SU-DHL-6 (cell line): ENCODE results near the gene CDC123.

Source experiments
- H2AFZ ChIP-seq: fragments of 200-600 bp; sonication (generic); 2 replicates; pipeline ENCODE4 v1.6.1; 2014; ENCODE audit warnings: low read depth, mild to moderate bottlenecking, moderate library complexity, mixed read lengths, antibody characterized with exemption, low read length; ENCODE audit not compliant: severe bottlenecking
- H3F3A ChIP-seq: fragments of 200-600 bp; shearing (Covaris generic); 2 replicates; pipeline ENCODE4 v1.6.0; 2016; ENCODE audit warnings: antibody characterized with exemption, mild to moderate bottlenecking; ENCODE audit not compliant: insufficient read depth
- H3K27ac ChIP-seq: fragments of 200-600 bp; sonication (generic); 2 replicates; pipeline ENCODE4 v1.5.1; 2016; ENCODE audit warnings: low read depth, mild to moderate bottlenecking, low read length, moderate library complexity, mixed read lengths
- H3K27me3 ChIP-seq: fragments of 200-600 bp; sonication (generic), shearing (Covaris generic); 2 replicates; pipeline ENCODE4 v1.6.0; 2014; ENCODE audit warnings: mild to moderate bottlenecking, low read length
- H3K36me3 ChIP-seq: fragments of 200-600 bp; sonication (generic); 2 replicates; pipeline ENCODE4 v1.6.1; 2014; ENCODE audit warnings: mild to moderate bottlenecking, low read length, mixed read lengths
- H3K4me2 ChIP-seq: fragments of 300-600, 200-600 bp; shearing (Covaris generic), sonication (generic); 2 replicates; pipeline ENCODE4 v1.6.0; 2014; ENCODE audit warnings: low read length, low read depth, mild to moderate bottlenecking; ENCODE audit not compliant: poor library complexity, severe bottlenecking
- H3K4me3 ChIP-seq: fragments of 200-600 bp; sonication (generic); 2 replicates; pipeline ENCODE4 v1.5.1; 2014; ENCODE audit warnings: antibody characterized with exemption, low read length, mild to moderate bottlenecking, mixed read lengths; ENCODE audit not compliant: insufficient read depth, poor library complexity, severe bottlenecking
- H3K79me2 ChIP-seq: fragments of 200-600 bp; sonication (generic); 2 replicates; pipeline ENCODE4 v1.6.1; 2014; ENCODE audit warnings: mild to moderate bottlenecking, low read length, moderate library complexity; ENCODE audit not compliant: insufficient read depth
- H3K9ac ChIP-seq: fragments of 200-600 bp; sonication (generic); 2 replicates; pipeline ENCODE4 v1.7.0; 2014; ENCODE audit warnings: mild to moderate bottlenecking, low read length
- H3K9me2 ChIP-seq: fragments of 200-600 bp; sonication (generic); replicated peaks from 2 replicates; pipeline ENCODE4 v1.6.1; 2014; ENCODE audit warnings: low read length; ENCODE audit not compliant: insufficient read depth
- H3K9me3 ChIP-seq: fragments of 200-600 bp; sonication (generic); 2 replicates; pipeline ENCODE4 v1.6.1; 2014; ENCODE audit warnings: low read length, mixed read lengths; ENCODE audit not compliant: insufficient read depth
- H4K20me1 ChIP-seq: fragments of 200-600 bp; sonication (generic); 2 replicates; pipeline ENCODE4 v1.6.1; 2014; ENCODE audit warnings: low read depth, mild to moderate bottlenecking, antibody characterized with exemption, low read length, moderate library complexity, mixed read lengths
- EZH2phosphoT487 ChIP-seq: fragments of 200-600 bp; sonication (generic), shearing (Covaris generic); conservative IDR thresholded peaks from 2 replicates; pipeline ENCODE4 v1.6.1; 2018; ENCODE audit warnings: mild to moderate bottlenecking, antibody characterized with exemption, low read length, moderate library complexity, mixed read lengths
- TF ChIP-seq, protein P1 (sequence below): fragments of 200-600 bp; sonication (generic); IDR thresholded peaks from one replicate; pipeline ENCODE4 v1.5.1; 2017; ENCODE audit warnings: antibody characterized with exemption, mild to moderate bottlenecking, low read length, moderate library complexity; ENCODE audit not compliant: insufficient read depth, poor library complexity, severe bottlenecking

CDC123 gene

DNA sequence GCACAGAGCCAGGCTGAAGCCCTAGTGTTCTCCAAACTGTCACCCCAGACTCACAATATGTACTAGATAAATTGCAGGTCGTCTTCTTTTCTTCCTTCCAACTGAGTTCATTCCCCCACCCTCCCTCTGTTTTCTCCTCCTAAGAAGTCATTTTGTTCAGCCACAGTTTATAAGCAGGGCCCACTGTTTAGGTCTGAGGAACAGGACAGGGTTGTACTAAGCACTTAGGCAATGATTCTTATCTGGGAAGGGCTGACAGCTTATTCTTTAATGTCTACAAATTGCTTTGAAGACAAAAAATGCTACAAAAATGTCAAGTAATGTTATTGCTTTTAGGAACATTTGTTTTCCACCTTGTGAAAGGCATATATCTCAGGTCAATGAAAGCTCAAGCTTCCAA is 59.1 kb downstream of the CDC123 start:
- peaks cover 3% of the 10 kb centered on the region for H3F3A ChIP-seq
- peaks cover 2% of the 10 kb centered on the region; the same call in 1 of the 2 replicates for H3K36me3 ChIP-seq
- H2AFZ ChIP-seq = no peak overlapping the region
- TF ChIP-seq EZH2phosphoT487 = no peak
- TF ChIP-seq, protein P1, sequence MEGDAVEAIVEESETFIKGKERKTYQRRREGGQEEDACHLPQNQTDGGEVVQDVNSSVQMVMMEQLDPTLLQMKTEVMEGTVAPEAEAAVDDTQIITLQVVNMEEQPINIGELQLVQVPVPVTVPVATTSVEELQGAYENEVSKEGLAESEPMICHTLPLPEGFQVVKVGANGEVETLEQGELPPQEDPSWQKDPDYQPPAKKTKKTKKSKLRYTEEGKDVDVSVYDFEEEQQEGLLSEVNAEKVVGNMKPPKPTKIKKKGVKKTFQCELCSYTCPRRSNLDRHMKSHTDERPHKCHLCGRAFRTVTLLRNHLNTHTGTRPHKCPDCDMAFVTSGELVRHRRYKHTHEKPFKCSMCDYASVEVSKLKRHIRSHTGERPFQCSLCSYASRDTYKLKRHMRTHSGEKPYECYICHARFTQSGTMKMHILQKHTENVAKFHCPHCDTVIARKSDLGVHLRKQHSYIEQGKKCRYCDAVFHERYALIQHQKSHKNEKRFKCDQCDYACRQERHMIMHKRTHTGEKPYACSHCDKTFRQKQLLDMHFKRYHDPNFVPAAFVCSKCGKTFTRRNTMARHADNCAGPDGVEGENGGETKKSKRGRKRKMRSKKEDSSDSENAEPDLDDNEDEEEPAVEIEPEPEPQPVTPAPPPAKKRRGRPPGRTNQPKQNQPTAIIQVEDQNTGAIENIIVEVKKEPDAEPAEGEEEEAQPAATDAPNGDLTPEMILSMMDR = no peak
- no peaks in the 10 kb centered on the region for H4K20me1 ChIP-seq
- no peaks in the 10 kb centered on the region for H3K9me3 ChIP-seq
- H3K79me2 ChIP-seq = no peaks in the 10 kb centered on the region
- no peak overlapping the region for H3K9ac ChIP-seq
- no peak overlapping the region for H3K4me2 ChIP-seq
- H3K9me2 ChIP-seq = no peaks in the 10 kb centered on the region
- no peaks in the 10 kb centered on the region for H3K27me3 ChIP-seq
- no peak overlapping the region for H3K27ac ChIP-seq
- no peak overlapping the region for H3K4me3 ChIP-seq

DNA sequence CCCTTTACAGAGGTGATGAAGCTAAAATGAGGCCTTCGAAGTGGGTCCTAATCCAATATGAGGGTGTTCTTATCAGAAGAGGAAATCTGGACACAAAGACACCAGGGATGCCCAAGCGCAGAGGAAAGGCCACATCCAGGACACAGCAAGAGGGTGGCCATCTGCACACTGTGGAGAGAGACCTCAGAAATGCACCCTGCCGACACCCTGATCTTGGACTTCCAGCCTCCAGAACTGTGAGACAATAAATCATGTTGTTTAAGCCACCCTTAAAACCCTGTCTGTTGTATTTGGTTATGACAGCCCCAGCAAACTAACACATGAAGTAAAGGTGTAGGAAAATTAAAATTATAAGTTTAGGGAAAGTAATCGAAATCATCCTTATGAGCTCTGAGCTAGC is 64.0 kb downstream of the CDC123 start:
- Histone ChIP-seq H3K4me3 (no peak overlapping the region), H3F3A (peaks cover 3% of the 10 kb centered on the region; the same call in 1 of the 2 replicates), H3K27me3 (no peaks in the 10 kb centered on the region), H3K36me3 (no peaks in the 10 kb centered on the region), H3K9me2 (no peaks in the 10 kb centered on the region), H3K9ac (no peak overlapping the region), H3K9me3 (no peaks in the 10 kb centered on the region), H3K27ac (no peak overlapping the region), H3K4me2 (no peak overlapping the region), H3K79me2 (no peaks in the 10 kb centered on the region), H4K20me1 (no peaks in the 10 kb centered on the region), H2AFZ (no peak overlapping the region)
- TF ChIP-seq EZH2phosphoT487 = no peak
- TF ChIP-seq, protein P1 = no peak

DNA sequence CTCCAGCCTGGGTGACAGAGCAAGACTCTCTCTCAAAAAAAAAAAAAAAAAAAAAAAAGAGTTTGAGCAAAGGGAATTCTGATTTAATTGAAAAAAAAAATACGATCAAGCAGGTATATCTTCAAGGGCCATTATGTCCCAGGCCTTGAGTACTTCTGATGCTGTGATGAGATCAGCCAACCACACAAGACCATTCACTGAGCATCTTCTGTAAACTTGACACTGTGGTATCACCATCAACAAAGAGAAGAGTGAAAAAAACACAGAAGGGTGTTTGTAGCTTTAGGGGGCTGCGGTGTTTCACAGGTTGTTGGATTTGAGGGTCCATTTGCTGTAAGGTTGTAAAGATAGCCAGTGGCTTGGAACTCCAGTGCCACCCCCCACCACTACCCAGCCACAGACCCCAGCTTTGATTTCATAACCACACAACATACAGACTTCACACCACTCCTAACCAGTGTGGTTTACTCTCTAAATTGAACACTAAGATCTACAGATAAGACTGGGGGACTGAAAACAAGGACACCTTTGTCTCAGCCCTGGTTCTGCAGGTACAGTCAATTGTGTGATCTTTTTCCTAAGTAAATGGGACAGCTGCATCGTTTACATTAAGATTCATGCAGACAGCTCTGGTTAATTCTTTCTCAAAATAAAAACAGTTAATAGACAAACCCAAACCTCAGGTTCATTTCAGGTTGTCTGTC is 66.4 kb downstream of the CDC123 start:
- Histone ChIP-seq H3K27ac (no peak overlapping the region), H3F3A (peaks cover 6% of the 10 kb centered on the region), H2AFZ (no peak overlapping the region), H3K9ac (no peak overlapping the region), H3K79me2 (no peaks in the 10 kb centered on the region), H3K36me3 (no peaks in the 10 kb centered on the region), H3K9me2 (no peaks in the 10 kb centered on the region), H4K20me1 (no peaks in the 10 kb centered on the region), H3K9me3 (no peaks in the 10 kb centered on the region), H3K27me3 (no peaks in the 10 kb centered on the region), H3K4me3 (no peak overlapping the region), H3K4me2 (no peak overlapping the region)
- TF ChIP-seq EZH2phosphoT487 = no peak
- TF ChIP-seq, protein P1 = no peak
